Measurements from ENCODE around the gene CTNNA3. TPM values are rescaled to one million over a fixed set of nuclear protein-coding genes. Genes with fewer than 3 reads are reported as not detected.

The CTNNA3 gene
- total RNA-seq, 1 donor from 2014 or later: not detected

DNA sequence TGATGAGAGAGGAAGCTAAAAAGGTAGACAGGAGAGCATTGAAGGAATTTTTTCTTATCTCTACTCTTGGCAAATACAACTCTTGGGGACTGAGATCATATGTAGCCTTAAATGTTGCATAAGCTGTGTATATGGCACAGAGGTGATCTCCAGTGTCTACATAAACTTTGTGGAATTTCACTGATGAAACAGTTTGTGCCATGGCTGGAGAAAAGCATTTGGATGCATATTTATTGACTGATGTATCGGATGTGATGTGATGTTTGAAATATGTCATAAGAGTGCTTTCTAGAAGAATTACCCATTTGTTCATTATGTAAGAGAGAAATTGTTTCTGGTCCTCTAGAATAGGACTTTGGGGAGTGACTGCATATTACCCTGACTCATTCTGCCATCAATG lies 1015.1 kb downstream of the CTNNA3 start:
- H3K27ac Mint-ChIP-seq: no peak overlapping the region
- H3K9me3 Mint-ChIP-seq: peaks cover 3% of the 10 kb centered on the region
- H3K4me1 Mint-ChIP-seq (ENCODE audit: low read depth): no peaks in the 10 kb centered on the region
- no peaks in the 10 kb centered on the region for H3K36me3 Mint-ChIP-seq (ENCODE audit: low read depth)
- no peak for DNase-seq (ENCODE audit: low spot score)
- intact Hi-C loops (cut with micrococcal nuclease): no loop called here
- H3K27me3 Mint-ChIP-seq (ENCODE audit: low read depth): no peaks in the 10 kb centered on the region
- no peak overlapping the region for H3K4me3 Mint-ChIP-seq (ENCODE audit: low read depth)

DNA sequence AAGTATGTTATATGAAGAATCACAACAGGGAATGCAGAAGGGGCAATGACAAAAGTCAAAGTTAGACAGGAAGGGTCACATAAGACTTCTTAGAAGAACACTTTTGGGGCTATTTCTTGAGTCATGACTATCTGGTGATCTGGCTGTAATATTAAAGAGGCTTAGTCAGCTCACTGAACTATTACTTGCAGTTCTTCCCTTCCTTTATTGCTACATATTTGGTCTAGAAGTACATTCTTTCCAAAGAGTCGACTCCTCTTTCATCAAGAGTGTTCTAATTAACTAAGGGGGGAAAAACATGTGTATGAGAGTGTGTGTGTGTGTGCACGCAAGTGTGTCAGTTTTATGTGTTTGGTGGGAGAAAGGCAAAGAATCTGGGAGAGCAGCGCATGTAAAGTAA lies 1017.5 kb downstream of the CTNNA3 start:
- intact Hi-C loops (cut with micrococcal nuclease): no loop called here
- no peaks in the 10 kb centered on the region for H3K4me1 Mint-ChIP-seq (ENCODE audit: low read depth)
- no peaks in the 10 kb centered on the region for H3K36me3 Mint-ChIP-seq (ENCODE audit: low read depth)
- H3K4me3 Mint-ChIP-seq (ENCODE audit: low read depth): no peak overlapping the region
- DNase-seq (ENCODE audit: low spot score): no peak
- H3K27me3 Mint-ChIP-seq (ENCODE audit: low read depth): no peaks in the 10 kb centered on the region
- no peak overlapping the region for H3K27ac Mint-ChIP-seq
- peaks cover 3% of the 10 kb centered on the region for H3K9me3 Mint-ChIP-seq

GRCh38 chr10:66673071-66673470 lies 1022.9 kb downstream of the CTNNA3 start:
- no peak for DNase-seq (ENCODE audit: low spot score)
- no peaks in the 10 kb centered on the region for H3K4me1 Mint-ChIP-seq (ENCODE audit: low read depth)
- no peaks in the 10 kb centered on the region for H3K27me3 Mint-ChIP-seq (ENCODE audit: low read depth)
- H3K36me3 Mint-ChIP-seq (ENCODE audit: low read depth): no peaks in the 10 kb centered on the region
- intact Hi-C loops (cut with micrococcal nuclease): no loop called here
- no peak overlapping the region for H3K27ac Mint-ChIP-seq
- H3K4me3 Mint-ChIP-seq (ENCODE audit: low read depth): no peak overlapping the region
- H3K9me3 Mint-ChIP-seq: no peaks in the 10 kb centered on the region

DNA sequence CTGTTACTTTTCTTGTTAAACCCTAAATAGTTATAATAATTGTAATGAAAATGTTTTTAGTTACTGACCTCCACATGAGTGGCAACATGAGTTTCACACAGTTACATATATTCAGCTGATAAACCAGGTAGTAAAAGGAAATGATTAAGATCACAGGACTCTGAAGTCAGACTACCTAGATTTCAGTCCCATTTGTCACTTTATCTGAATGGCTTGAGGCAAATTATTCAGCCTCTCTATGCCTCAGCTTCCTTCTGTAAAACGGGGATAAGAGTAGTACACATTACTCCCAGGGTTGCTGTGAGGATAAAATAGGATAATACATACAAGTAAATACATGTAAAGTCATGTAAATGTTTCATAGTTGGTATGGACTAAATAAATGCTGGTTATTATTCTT lies 1024.4 kb downstream of the CTNNA3 start:
- Mint-ChIP-seq H3K27me3 (ENCODE audit: low read depth) (no peaks in the 10 kb centered on the region), H3K4me1 (ENCODE audit: low read depth) (no peaks in the 10 kb centered on the region), H3K4me3 (ENCODE audit: low read depth) (no peak overlapping the region), H3K9me3 (no peaks in the 10 kb centered on the region), H3K27ac (no peak overlapping the region), H3K36me3 (ENCODE audit: low read depth) (no peaks in the 10 kb centered on the region)
- DNase-seq (ENCODE audit: low spot score): no peak
- intact Hi-C loops (cut with micrococcal nuclease): no loop called here

DNA sequence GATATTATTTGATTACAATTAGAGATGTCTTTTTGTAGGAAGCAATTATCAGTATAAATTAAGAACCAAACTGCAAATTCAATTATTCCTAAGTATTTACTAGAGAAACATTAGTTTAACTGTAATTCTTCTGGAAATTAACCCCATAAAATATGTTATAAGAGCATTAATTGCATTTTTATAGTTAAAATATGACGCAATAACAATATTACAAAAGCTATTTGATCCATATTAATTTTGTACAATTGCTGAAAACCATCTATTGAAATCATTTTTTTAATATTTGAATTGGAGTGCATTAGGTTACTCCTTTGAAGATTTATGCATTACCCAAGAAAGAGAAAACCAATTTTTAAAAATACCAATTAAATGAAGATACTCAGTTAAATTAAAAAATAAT lies 1024.9 kb downstream of the CTNNA3 start:
- DNase-seq (ENCODE audit: low spot score): no peak
- Mint-ChIP-seq H3K4me3 (ENCODE audit: low read depth) (no peak overlapping the region), H3K27me3 (ENCODE audit: low read depth) (no peaks in the 10 kb centered on the region), H3K27ac (no peak overlapping the region), H3K4me1 (ENCODE audit: low read depth) (no peaks in the 10 kb centered on the region), H3K36me3 (ENCODE audit: low read depth) (no peaks in the 10 kb centered on the region), H3K9me3 (no peaks in the 10 kb centered on the region)
- intact Hi-C loops (cut with micrococcal nuclease): no loop called here

- DNase-seq (ENCODE audit: low spot score): no peak
- Mint-ChIP-seq H3K27me3 (ENCODE audit: low read depth) (no peaks in the 10 kb centered on the region), H3K36me3 (ENCODE audit: low read depth) (no peaks in the 10 kb centered on the region), H3K4me3 (ENCODE audit: low read depth) (no peak overlapping the region), H3K27ac (no peak overlapping the region), H3K9me3 (peaks cover 7% of the 10 kb centered on the region), H3K4me1 (ENCODE audit: low read depth) (no peaks in the 10 kb centered on the region)
- intact Hi-C loops (cut with micrococcal nuclease): no loop called here
These were observed 1039.5 kb downstream of the CTNNA3 start for GRCh38 chr10:66656499-66656898.

DNA sequence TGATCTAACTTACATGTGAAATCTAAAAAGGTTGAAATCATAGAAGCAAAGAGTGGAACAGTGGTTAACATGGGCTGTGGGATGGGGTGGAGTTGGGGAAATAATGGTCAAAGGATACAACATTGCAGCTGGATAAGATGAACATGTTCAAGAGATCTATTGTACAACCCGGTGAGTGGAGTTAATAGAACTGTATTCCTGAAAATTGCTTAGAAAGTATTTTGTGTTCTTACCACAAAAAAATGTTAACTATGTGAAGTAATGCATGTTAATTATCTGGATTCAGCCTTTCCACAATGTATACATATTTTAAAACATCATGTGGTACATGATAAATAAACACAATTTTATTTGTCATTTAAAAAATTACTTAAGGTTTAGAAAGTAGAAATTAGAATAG lies 1041.1 kb downstream of the CTNNA3 start:
- Mint-ChIP-seq H3K9me3 (peaks cover 9% of the 10 kb centered on the region), H3K4me1 (ENCODE audit: low read depth) (no peaks in the 10 kb centered on the region), H3K27ac (no peak overlapping the region), H3K4me3 (ENCODE audit: low read depth) (no peak overlapping the region), H3K36me3 (ENCODE audit: low read depth) (no peaks in the 10 kb centered on the region), H3K27me3 (ENCODE audit: low read depth) (no peaks in the 10 kb centered on the region)
- DNase-seq (ENCODE audit: low spot score): no peak
- intact Hi-C loops (cut with micrococcal nuclease): no loop called here

DNA sequence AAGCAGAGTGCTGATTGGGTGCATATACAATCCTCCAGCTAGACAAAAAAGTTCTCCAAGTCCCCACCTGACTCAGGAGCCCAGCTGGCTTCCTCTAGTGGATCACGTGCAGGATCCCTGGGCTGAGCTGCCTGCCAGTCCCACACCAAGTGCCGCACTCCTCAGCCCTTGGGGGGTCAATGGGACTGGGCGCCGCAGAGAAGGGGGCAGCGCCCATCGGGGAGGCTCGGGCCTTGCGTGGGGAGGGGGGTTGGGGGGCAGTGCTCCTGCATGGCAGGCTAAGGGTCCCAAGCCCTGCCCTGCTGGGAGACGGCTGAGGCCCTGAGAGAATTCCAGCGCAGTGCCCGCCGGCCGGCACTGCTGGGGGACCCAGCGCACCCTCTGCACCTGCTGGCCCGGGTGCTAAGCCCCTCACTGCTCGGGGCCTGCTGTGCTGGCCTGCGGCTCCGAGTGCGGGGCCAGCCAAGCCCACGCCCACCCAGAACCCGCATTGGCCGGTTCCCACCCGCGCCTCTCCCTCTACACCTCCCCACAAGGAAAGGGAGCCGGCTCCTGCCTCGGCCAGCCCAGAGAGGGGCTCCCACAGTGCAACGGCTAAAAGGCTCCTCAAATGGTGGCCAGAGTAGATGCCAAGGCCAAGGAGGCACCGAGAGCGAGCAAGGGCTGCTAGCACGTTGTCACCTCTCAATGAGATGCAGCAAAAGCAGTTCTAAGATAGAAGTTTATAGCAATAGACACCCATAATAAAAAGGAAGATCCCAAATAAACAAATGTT lies 1044.5 kb downstream of the CTNNA3 start:
- no peak overlapping the region for H3K27ac Mint-ChIP-seq
- H3K4me1 Mint-ChIP-seq (ENCODE audit: low read depth): no peaks in the 10 kb centered on the region
- H3K4me3 Mint-ChIP-seq (ENCODE audit: low read depth): no peak overlapping the region
- no peaks in the 10 kb centered on the region for H3K36me3 Mint-ChIP-seq (ENCODE audit: low read depth)
- intact Hi-C loops (cut with micrococcal nuclease): no loop called here
- H3K9me3 Mint-ChIP-seq: peaks cover 34% of the 10 kb centered on the region
- DNase-seq (ENCODE audit: low spot score): no peak
- H3K27me3 Mint-ChIP-seq (ENCODE audit: low read depth): no peaks in the 10 kb centered on the region

GRCh38 chr10:66649626-66650025 lies 1046.4 kb downstream of the CTNNA3 start:
- no peak overlapping the region for H3K27ac Mint-ChIP-seq
- no peaks in the 10 kb centered on the region for H3K27me3 Mint-ChIP-seq (ENCODE audit: low read depth)
- H3K4me3 Mint-ChIP-seq (ENCODE audit: low read depth): no peak overlapping the region
- peaks cover 34% of the 10 kb centered on the region for H3K9me3 Mint-ChIP-seq
- DNase-seq (ENCODE audit: low spot score): no peak
- no peaks in the 10 kb centered on the region for H3K4me1 Mint-ChIP-seq (ENCODE audit: low read depth)
- no peaks in the 10 kb centered on the region for H3K36me3 Mint-ChIP-seq (ENCODE audit: low read depth)
- intact Hi-C loops (cut with micrococcal nuclease): no loop called here

DNA sequence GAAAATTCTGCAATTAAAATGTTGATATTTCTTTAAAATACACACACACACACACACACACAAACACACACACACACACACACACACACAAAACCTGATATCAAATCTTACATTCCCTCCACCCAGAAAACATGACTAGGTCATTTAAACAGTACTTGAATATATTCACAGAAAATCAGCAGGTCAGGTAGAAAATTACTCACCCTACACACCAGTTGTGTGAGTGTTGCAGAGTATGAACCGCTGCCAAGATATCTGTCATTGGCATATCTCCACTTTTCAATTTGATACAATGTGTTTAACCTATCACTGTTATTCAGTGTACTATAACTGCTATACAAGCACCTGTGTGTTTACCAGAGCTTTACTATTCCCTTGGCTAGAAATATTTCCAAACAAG lies 1053.8 kb downstream of the CTNNA3 start:
- H3K9me3 Mint-ChIP-seq: peaks cover 4% of the 10 kb centered on the region
- no peak overlapping the region for H3K27ac Mint-ChIP-seq
- H3K4me3 Mint-ChIP-seq (ENCODE audit: low read depth): no peak overlapping the region
- intact Hi-C loops (cut with micrococcal nuclease): no loop called here
- no peak for DNase-seq (ENCODE audit: low spot score)
- no peaks in the 10 kb centered on the region for H3K4me1 Mint-ChIP-seq (ENCODE audit: low read depth)
- no peaks in the 10 kb centered on the region for H3K36me3 Mint-ChIP-seq (ENCODE audit: low read depth)
- no peaks in the 10 kb centered on the region for H3K27me3 Mint-ChIP-seq (ENCODE audit: low read depth)

- Mint-ChIP-seq H3K9me3 (no peaks in the 10 kb centered on the region), H3K36me3 (ENCODE audit: low read depth) (no peaks in the 10 kb centered on the region), H3K4me3 (ENCODE audit: low read depth) (no peak overlapping the region), H3K27ac (no peak overlapping the region), H3K4me1 (ENCODE audit: low read depth) (no peaks in the 10 kb centered on the region), H3K27me3 (ENCODE audit: low read depth) (no peaks in the 10 kb centered on the region)
- intact Hi-C loops (cut with micrococcal nuclease): no loop called here
- DNase-seq (ENCODE audit: low spot score): no peak
These were observed 1056.6 kb downstream of the CTNNA3 start for GRCh38 chr10:66639371-66639770.

DNA sequence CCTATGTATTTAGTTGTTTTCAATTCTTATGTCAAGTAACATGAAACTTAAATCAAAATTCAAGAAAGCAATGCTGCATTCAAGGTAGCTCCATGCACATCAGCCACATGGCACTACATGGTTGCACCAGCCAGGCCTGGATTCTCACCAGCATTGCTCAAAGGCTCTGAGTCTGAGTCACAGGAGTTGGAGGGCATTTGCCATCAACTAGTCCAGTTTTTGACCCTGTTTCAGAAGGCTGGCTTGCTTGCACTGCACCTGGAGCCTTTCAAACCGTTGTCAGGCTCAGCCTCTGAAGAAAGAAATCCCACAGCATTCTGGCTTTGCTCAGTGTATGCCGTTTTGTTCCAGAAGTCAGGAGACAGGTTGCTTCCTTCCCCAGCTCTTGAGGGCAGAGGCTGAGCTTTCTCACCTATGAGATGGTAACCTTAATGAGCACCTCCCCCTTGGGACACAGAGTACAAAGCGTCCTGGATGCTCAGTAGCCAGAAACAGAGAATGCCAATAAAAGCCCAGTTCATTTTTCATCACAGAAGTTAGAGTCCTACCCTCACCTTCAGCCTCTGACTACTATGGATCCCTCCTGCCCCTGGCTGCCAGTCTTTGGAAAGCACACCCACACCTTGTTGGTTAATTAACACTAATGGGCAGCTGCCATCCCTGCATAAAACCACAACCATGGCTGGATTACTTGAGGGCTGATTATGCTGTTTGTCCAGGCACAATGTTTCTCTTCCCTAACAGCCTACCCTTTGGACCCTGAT lies 1058.5 kb downstream of the CTNNA3 start:
- Mint-ChIP-seq H3K4me3 (ENCODE audit: low read depth) (no peak overlapping the region), H3K27ac (no peak overlapping the region), H3K9me3 (no peaks in the 10 kb centered on the region), H3K27me3 (ENCODE audit: low read depth) (no peaks in the 10 kb centered on the region), H3K4me1 (ENCODE audit: low read depth) (no peaks in the 10 kb centered on the region), H3K36me3 (ENCODE audit: low read depth) (no peaks in the 10 kb centered on the region)
- intact Hi-C loops (cut with micrococcal nuclease): no loop called here
- no peak for DNase-seq (ENCODE audit: low spot score)

- Mint-ChIP-seq H3K27ac (no peak overlapping the region), H3K36me3 (ENCODE audit: low read depth) (no peaks in the 10 kb centered on the region), H3K27me3 (ENCODE audit: low read depth) (no peaks in the 10 kb centered on the region), H3K9me3 (no peaks in the 10 kb centered on the region), H3K4me1 (ENCODE audit: low read depth) (no peaks in the 10 kb centered on the region), H3K4me3 (ENCODE audit: low read depth) (no peak overlapping the region)
- intact Hi-C loops (cut with micrococcal nuclease): no loop called here
- DNase-seq (ENCODE audit: low spot score): no peak
These were observed 1066.0 kb downstream of the CTNNA3 start for GRCh38 chr10:66629996-66630395.
